H1 (cell line): ENCODE results near the gene ACTL10. TPM values are rescaled to one million over a fixed set of nuclear protein-coding genes. Genes with fewer than 3 reads are reported as not detected.

Experiments
- CHD1 ChIP-seq: IDR thresholded peaks from 2 replicates; pipeline ENCODE4 v1.6.1; 2012; ENCODE audit warnings: low read depth, low read length, improper control_type of control experiment
- CREB1 ChIP-seq: IDR thresholded peaks from 2 replicates; pipeline ENCODE4 v1.6.1; 2012; ENCODE audit warnings: inconsistent platforms
- HDAC2 ChIP-seq, 2 experiments: fragments of 300-600 bp in 1 of 2; sonication (generic) in 1 of 2; IDR thresholded peaks; 2 replicates each; pipeline ENCODE4 v1.6.1; 2011 to 2012; ENCODE audit warnings: low read depth in 2 of 2, low read length in 2 of 2, mild to moderate bottlenecking in 2 of 2, moderate library complexity in 2 of 2, borderline replicate concordance in 1 of 2, inconsistent platforms in 1 of 2
- JUN ChIP-seq: IDR thresholded peaks from 2 replicates; pipeline ENCODE4 v1.6.1; 2011; ENCODE audit warnings: low read depth, mild to moderate bottlenecking, improper control_type of control experiment, low read length
- KDM1A ChIP-seq: fragments of 200-600, 300-600 bp; sonication (generic); IDR thresholded peaks from 2 replicates; pipeline ENCODE4 v1.7.1; 2016; ENCODE audit warnings: mild to moderate bottlenecking, low read length, borderline replicate concordance
- MAFK ChIP-seq: IDR thresholded peaks from 2 replicates; pipeline ENCODE4 v1.6.1; 2012; ENCODE audit warnings: low read depth, mild to moderate bottlenecking, improper control_type of control experiment, low read length
- NRF1 ChIP-seq: IDR thresholded peaks from 2 replicates; pipeline ENCODE4 v1.6.1; 2011; ENCODE audit warnings: mild to moderate bottlenecking, low read depth, low read length, improper control_type of control experiment
- RAD21 ChIP-seq, 2 experiments: IDR thresholded peaks in 1 of 2; conservative IDR thresholded peaks in 1 of 2; 2 replicates each; pipeline ENCODE4 v1.6.1; 2011; ENCODE audit warnings: low read depth in 2 of 2, low read length in 2 of 2, improper control_type of control experiment in 1 of 2, inconsistent platforms in 1 of 2, mild to moderate bottlenecking in 1 of 2, moderate library complexity in 1 of 2
- polyA plus RNA-seq, 7 experiments: library from polyadenylated mRNA; depleted of rRNA in 3 of 7; stranded (reverse) in 5 of 7; unstranded in 2 of 7; fragments of >200 nt in 5 of 7; fragments of 200-250 nt in 2 of 7; gene quantifications; 1 replicate in 5 of 7; 2 replicates in 1 of 7; 4 replicates in 1 of 7; pipeline versions ENCODE4 v1.2.1 to v1.2.3, GENCODE V29; 2011 to 2013; ENCODE audit warnings: missing spikeins in 2 of 7, mixed read lengths in 2 of 7
- total RNA-seq: library from RNA; stranded (reverse); fragmentation: NEBNext Ultra II Directional; extraction: Animal tissue kit (Norgen Biotek cat#: 25700); gene quantifications from 2 replicates; pipeline ENCODE4 v1.2.1, GENCODE V29; 2021

The ACTL10 gene
- total and polyA plus RNA-seq, 2 of the 8 experiments (the other 6 are each of a cell fraction or from before 2014, with no cell fraction given): 0.26 TPM; not detected in 1

DNA sequence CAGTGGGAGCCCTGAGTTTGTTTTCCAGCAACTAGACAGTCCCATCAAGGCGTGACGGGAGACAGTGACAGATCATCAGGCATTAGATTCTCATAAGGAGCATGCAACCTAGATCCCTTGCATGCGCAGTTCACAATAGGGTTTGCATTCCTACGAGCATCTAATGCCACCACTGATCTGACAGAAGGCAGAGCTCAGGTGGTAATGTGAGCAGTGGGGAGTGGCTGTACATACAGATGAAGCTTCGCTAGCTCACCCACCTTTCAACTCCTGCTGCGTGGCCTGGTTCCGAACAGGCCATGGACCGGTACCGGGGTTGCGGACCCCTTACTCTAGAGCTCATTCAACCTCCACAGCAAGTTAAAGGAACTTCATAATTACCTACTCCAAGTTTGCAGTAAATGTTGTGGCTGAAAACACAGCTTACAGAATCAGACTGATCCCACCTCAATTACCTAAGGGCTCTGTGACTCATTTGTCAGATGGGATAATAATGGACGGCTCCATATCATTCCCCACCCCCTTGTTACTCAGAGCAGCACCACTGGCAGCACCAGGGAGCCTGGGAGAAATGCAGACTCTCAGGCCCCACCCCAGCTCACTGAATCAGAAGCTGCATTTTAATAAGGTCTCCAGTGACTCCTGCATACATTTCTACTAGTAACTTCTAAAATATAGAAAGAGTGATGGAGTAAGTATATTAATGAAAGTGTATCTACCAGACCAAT lies 37.6 kb downstream of the ACTL10 start (continued):
- TF ChIP-seq HDAC2 (IDR thresholded peaks at IDR 0.05; ENCODE audit: borderline replicate concordance in 1 of 2, low read depth in 2 of 2, low read length in 2 of 2): no peak
- TF ChIP-seq JUN: no peak
- no peak for TF ChIP-seq CHD1
- TF ChIP-seq RAD21 (IDR thresholded peaks at IDR 0.05 in 1 of 2, conservative IDR thresholded peaks at IDR 0.05 in 1 of 2; ENCODE audit: low read depth in 2 of 2, low read length in 2 of 2): no peak
- TF ChIP-seq MAFK: no peak
- TF ChIP-seq CREB1: no peak
- TF ChIP-seq NRF1: no peak
- TF ChIP-seq KDM1A: no peak
- TF ChIP-seq, all 59 proteins: peak for 0
